Breast epithelium (tissue), 4 donors: Measurements from ENCODE around the gene LPGAT1. TPM values are rescaled to one million over a fixed set of nuclear protein-coding genes. Genes with fewer than 3 reads are reported as not detected.
"Not testable (repeated sequence)": the region's sequence is repeated elsewhere in the genome, so short reads cannot be mapped to it uniquely, and the experiment has no call there.

Experiments used
- DNase-seq, 2 donors: peaks; one replicate each; pipeline ENCODE4 v3.0.0-alpha.2; 2019; ENCODE audit warnings: low spot score in 2 of 2
- H3K27ac ChIP-seq, 2 donors: fragments of 200-600 bp; sonication (generic) in 1 of 2; one replicate each; pipeline ENCODE4 v1.5.1; 2016 to 2019; ENCODE audit warnings: mild to moderate bottlenecking in 1 of 2
- H3K27me3 ChIP-seq, 2 donors: fragments of 200-600 bp; sonication (generic) in 1 of 2; one replicate each; pipeline versions ENCODE4 v1.5.1 to v1.6.0; 2017 to 2019; ENCODE audit warnings: control low read depth in 1 of 2, mild to moderate bottlenecking in 1 of 2
- H3K36me3 ChIP-seq: fragments of 200-600 bp; one replicate; pipeline ENCODE4 v1.5.1; 2019
- H3K4me1 ChIP-seq, 2 donors: fragments of 200-600 bp; sonication (generic); one replicate each; pipeline ENCODE4 v1.5.1; 2016 to 2019; ENCODE audit warnings: control low read depth in 1 of 2
- H3K4me3 ChIP-seq, 3 donors: fragments of 200-600 bp; sonication (generic); 1 replicate in 2 of 3; 2 replicates in 1 of 3; pipeline ENCODE4 v1.5.1; 2016 to 2019; ENCODE audit warnings: mild to moderate bottlenecking in 3 of 3, moderate library complexity in 2 of 3
- H3K9me3 ChIP-seq, 2 donors: fragments of 200-600 bp; sonication (generic) in 1 of 2; one replicate each; pipeline ENCODE4 v1.5.1; 2016 to 2019; ENCODE audit warnings: control low read depth in 1 of 2
- POLR2A ChIP-seq: fragments of 450-650 bp; IDR thresholded peaks from one replicate; pipeline ENCODE4 v1.6.1; 2016; ENCODE audit warnings: antibody characterized with exemption, mild to moderate bottlenecking, moderate library complexity
- POLR2AphosphoS5 ChIP-seq, 3 donors: sonication (generic); formaldehyde crosslinking; IDR thresholded peaks; one replicate each; pipeline ENCODE4 v1.6.1; 2017; ENCODE audit warnings: antibody characterized with exemption in 3 of 3
- intact Hi-C: fragments of 100-400 bp; cut with DNase I; formaldehyde crosslinking; loops from one replicate; pipeline ENCODE4 v1.15.1; 2023; ENCODE audit warnings: low total_unique reads
- total RNA-seq, 3 donors: library from RNA; depleted of rRNA; stranded (reverse); fragments of >200 nt; gene quantifications; one replicate each; pipeline ENCODE4 v1.1.0, GENCODE V29; 2016
- TF ChIP-seq, protein P1 (sequence below), 3 donors: fragments of 450-650 bp; IDR thresholded peaks; one replicate each; pipeline ENCODE4 v1.5.1; 2016 to 2017; ENCODE audit warnings: antibody characterized with exemption in 3 of 3, mild to moderate bottlenecking in 3 of 3, moderate library complexity in 3 of 3

The LPGAT1 gene
- total RNA-seq, 3 donors from 2014 or later = 39.0 to 61.1 (median 43.5) TPM

DNA sequence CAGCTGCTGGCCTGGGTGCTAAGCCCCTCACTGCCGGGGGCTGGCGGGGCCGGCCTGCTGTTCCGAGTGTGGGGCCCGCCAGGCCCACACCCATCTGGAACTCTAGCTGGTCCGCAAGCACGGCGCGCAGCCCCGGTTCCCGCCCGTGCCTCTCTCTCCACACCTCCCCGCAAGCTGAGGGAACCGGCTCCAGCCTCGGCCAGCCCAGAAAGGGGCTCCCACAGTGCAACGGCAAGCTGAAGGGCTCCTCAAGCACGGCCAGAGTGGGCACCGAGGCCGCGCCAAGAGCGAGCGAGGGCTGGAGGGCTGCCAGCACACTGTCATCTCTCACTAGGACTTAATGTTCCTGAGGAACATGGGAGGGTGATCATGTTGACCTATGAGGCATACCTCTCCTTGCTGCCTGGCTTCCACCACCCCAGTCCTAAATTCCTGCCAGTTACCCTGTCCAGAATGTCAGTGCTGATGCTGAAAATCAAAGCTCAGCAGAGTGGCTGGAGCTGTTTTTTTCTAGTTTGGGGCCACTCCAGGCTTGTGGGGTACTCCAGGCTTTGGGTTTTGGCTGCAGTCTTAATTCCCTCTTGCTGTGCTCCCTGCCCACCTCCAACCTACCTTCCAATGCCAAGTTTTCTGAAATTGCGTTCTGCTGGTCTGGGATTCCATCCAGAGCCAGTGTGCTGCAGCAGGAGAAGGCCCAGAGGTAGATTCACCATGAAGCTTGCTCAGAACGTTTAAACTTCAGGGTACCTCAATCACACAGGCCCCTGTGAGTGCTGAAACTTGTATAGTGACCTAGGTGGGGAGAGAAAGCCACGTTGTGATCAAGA, 44.2 kb upstream of the LPGAT1 start:
- H3K9me3 ChIP-seq = no peaks in the 10 kb centered on the region

DNA sequence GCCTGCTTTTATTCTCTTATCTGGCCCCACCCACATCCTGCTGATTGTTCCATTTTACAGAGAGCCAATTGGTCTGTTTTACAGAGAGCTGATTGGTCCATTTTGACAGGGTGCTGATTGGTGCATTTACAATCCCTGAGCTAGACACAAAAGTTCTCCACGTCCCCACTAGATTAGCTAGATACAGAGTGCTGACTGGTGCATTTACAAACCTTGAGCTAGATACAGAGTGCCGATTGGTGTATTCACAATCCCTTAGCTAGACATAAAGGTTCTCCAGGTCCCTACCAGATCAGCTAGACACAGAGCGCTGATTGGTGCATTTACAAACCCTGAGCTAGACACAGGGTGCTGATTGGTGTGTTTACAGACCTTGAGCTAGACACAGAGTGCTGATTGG, 43.2 kb upstream of the LPGAT1 start:
- intact Hi-C loops = not testable (repeated sequence)

More for the DNA sequence above, 44.2 kb upstream of the LPGAT1 start:
- TF ChIP-seq, protein P1, sequence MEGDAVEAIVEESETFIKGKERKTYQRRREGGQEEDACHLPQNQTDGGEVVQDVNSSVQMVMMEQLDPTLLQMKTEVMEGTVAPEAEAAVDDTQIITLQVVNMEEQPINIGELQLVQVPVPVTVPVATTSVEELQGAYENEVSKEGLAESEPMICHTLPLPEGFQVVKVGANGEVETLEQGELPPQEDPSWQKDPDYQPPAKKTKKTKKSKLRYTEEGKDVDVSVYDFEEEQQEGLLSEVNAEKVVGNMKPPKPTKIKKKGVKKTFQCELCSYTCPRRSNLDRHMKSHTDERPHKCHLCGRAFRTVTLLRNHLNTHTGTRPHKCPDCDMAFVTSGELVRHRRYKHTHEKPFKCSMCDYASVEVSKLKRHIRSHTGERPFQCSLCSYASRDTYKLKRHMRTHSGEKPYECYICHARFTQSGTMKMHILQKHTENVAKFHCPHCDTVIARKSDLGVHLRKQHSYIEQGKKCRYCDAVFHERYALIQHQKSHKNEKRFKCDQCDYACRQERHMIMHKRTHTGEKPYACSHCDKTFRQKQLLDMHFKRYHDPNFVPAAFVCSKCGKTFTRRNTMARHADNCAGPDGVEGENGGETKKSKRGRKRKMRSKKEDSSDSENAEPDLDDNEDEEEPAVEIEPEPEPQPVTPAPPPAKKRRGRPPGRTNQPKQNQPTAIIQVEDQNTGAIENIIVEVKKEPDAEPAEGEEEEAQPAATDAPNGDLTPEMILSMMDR (IDR thresholded peaks at IDR 0.05) = no peak
- no peak for TF ChIP-seq POLR2A
- no peak for TF ChIP-seq POLR2AphosphoS5 (IDR thresholded peaks at IDR 0.05)
- H3K4me3 ChIP-seq = no peak overlapping the region
- no peaks in the 10 kb centered on the region for H3K27me3 ChIP-seq
- H3K4me1 ChIP-seq = no peaks in the 10 kb centered on the region
- H3K27ac ChIP-seq = no peak overlapping the region
- no peak for DNase-seq
- intact Hi-C loops = no loop called here
- H3K36me3 ChIP-seq = no peaks in the 10 kb centered on the region

DNA sequence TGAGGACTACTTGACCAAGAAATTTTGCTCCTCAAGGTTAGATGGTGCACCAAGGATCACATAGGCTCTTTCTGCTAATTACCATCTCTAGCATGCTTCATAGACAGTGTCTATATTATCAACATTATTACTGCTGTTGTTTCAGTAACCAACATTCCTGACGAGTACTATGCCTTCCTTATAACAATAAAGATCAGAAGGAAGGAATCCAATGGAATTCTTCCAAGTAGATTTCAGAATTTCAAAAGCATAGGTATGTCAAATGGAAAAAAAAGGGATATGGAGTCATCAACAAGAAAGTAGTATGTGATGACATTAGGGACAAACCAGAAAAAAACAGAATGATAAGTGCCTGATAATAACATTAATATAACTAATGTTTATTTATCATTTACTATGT, 39.6 kb upstream of the LPGAT1 start:
- Histone ChIP-seq H3K36me3 (no peaks in the 10 kb centered on the region), H3K9me3 (peaks cover 0 to 8% of the 10 kb centered on the region in 2 donors), H3K4me1 (no peaks in the 10 kb centered on the region), H3K27me3 (no peaks in the 10 kb centered on the region), H3K4me3 (no peak overlapping the region), H3K27ac (no peak overlapping the region)
- TF ChIP-seq POLR2AphosphoS5 (IDR thresholded peaks at IDR 0.05) (no peak), POLR2A (no peak)
- TF ChIP-seq, protein P1 (IDR thresholded peaks at IDR 0.05) = no peak
- DNase-seq = no peak
- intact Hi-C loops = no loop called here

More for the DNA sequence above, 43.2 kb upstream of the LPGAT1 start:
- H3K27ac ChIP-seq, H3K27me3 ChIP-seq, H3K36me3 ChIP-seq, H3K9me3 ChIP-seq, H3K4me3 ChIP-seq, DNase-seq, H3K4me1 ChIP-seq: not testable (repeated sequence)

DNA sequence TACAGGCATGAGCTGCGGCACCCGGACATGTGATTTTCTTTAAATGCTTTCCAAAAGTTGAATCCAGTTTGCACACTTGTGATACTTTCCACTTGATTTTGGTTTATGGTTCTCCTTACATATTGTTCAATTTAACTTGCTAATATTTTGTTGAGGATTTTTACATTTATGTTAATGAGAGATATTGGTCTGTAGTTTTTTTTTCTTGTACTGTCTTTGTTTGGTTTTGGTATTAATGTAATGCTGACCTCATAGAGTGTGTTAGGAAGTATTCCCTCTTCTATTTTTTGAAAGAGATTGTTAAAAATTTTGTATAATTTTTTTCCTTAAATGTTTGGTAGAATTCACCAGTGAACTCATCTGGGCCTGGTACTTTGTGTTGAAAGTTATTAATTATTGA, 34.6 kb upstream of the LPGAT1 start:
- no peaks in the 10 kb centered on the region for H3K4me1 ChIP-seq
- H3K9me3 ChIP-seq = peaks cover 0 to 8% of the 10 kb centered on the region in 2 donors
- DNase-seq = no peak
- no peaks in the 10 kb centered on the region for H3K27me3 ChIP-seq
- no peak overlapping the region for H3K4me3 ChIP-seq
- TF ChIP-seq, protein P1 (IDR thresholded peaks at IDR 0.05) = no peak
- TF ChIP-seq POLR2AphosphoS5 (IDR thresholded peaks at IDR 0.05) (no peak), POLR2A (no peak)
- no peaks in the 10 kb centered on the region for H3K36me3 ChIP-seq
- intact Hi-C loops = no loop called here
- H3K27ac ChIP-seq = no peak overlapping the region

DNA sequence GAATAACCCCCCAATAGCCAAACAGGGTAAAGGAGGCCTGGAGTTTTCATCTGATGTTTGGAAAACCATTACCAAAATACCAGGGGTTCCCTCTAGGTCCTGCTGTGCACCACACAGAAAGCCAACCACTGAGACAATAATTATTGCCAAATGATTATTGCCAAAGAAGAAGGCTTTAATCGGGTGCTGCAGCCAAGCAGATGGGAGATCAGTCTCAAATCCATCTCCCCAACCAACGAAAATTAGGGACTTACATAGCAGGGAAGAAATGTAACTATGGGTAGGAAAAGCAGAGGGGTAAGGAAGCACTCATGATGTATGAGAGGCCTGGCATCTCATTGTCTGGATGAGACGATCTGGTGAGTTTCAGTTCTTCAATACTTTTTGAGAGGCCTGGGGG, 28.8 kb upstream of the LPGAT1 start:
- Histone ChIP-seq H3K27me3 (no peaks in the 10 kb centered on the region), H3K27ac (no peak overlapping the region), H3K9me3 (peaks cover 0 to 7% of the 10 kb centered on the region in 2 donors), H3K4me3 (no peak overlapping the region), H3K36me3 (no peaks in the 10 kb centered on the region), H3K4me1 (no peaks in the 10 kb centered on the region)
- DNase-seq = no peak
- intact Hi-C loops = no loop called here
- no peak for TF ChIP-seq POLR2A
- TF ChIP-seq, protein P1 (IDR thresholded peaks at IDR 0.05) = no peak
- no peak for TF ChIP-seq POLR2AphosphoS5 (IDR thresholded peaks at IDR 0.05)
